Measurements from ENCODE around the gene KIF23. TPM values are rescaled to one million over a fixed set of nuclear protein-coding genes. Genes with fewer than 3 reads are reported as not detected.

KIF23 gene
- total and polyA plus RNA-seq, 2 donors: 2.9 to 31.4 TPM

- no peaks in the 10 kb centered on the region for H3K27me3 ChIP-seq (ENCODE audit: control insufficient read depth in 2 of 2, insufficient read depth in 1 of 2, low read length in 1 of 2)
- no peak overlapping the region for H3K4me3 ChIP-seq (ENCODE audit: low read length in 2 of 2)
- 91% methylated on average over 7 of the region's 7 CpGs for WGBS
- H3K9me3 ChIP-seq (ENCODE audit: control insufficient read depth in 2 of 2, insufficient read depth in 1 of 2, low read length in 1 of 2): peaks cover 0 to 3% of the 10 kb centered on the region in 2 donors
- no peaks in the 10 kb centered on the region for H3K36me3 ChIP-seq (ENCODE audit: control insufficient read depth in 2 of 2, insufficient read depth in 2 of 2, low read length in 1 of 2)
- peaks cover 0 to 5% of the 10 kb centered on the region in 2 donors for H3K4me1 ChIP-seq (ENCODE audit: control insufficient read depth in 2 of 2, insufficient read depth in 2 of 2, low read length in 2 of 2)
- DNase-seq (ENCODE audit: low read depth in 6 of 9, low spot score in 9 of 9): no peak
- no peak overlapping the region for H3K27ac ChIP-seq (ENCODE audit: low read depth in 1 of 2, low read length in 1 of 2)
Observed at GRCh38 chr15:69474846-69475455, 60.8 kb downstream of the KIF23 start.

GRCh38 chr15:69475769-69476358 is 61.7 kb downstream of the KIF23 start:
- no peaks in the 10 kb centered on the region for H3K27me3 ChIP-seq (ENCODE audit: control insufficient read depth in 2 of 2, insufficient read depth in 1 of 2, low read length in 1 of 2)
- no peak overlapping the region for H3K27ac ChIP-seq (ENCODE audit: low read depth in 1 of 2, low read length in 1 of 2)
- no peaks in the 10 kb centered on the region for H3K36me3 ChIP-seq (ENCODE audit: control insufficient read depth in 2 of 2, insufficient read depth in 2 of 2, low read length in 1 of 2)
- H3K4me1 ChIP-seq (ENCODE audit: control insufficient read depth in 2 of 2, insufficient read depth in 2 of 2, low read length in 2 of 2): peaks cover 0 to 4% of the 10 kb centered on the region in 2 donors
- WGBS: 47% methylated on average over 8 of the region's 8 CpGs
- H3K4me3 ChIP-seq (ENCODE audit: low read length in 2 of 2): no peak overlapping the region
- H3K9me3 ChIP-seq (ENCODE audit: control insufficient read depth in 2 of 2, insufficient read depth in 1 of 2, low read length in 1 of 2): peaks cover 0 to 3% of the 10 kb centered on the region in 2 donors
- peak in 5 of 9 donors; percentile 45 to 67 (median 55) for DNase-seq (ENCODE audit: low read depth in 6 of 9, low spot score in 9 of 9)

GRCh38 chr15:69476704-69477473 is 62.7 kb downstream of the KIF23 start:
- peaks cover 0 to 3% of the 10 kb centered on the region in 2 donors for H3K9me3 ChIP-seq (ENCODE audit: control insufficient read depth in 2 of 2, insufficient read depth in 1 of 2, low read length in 1 of 2)
- H3K27ac ChIP-seq (ENCODE audit: low read depth in 1 of 2, low read length in 1 of 2): no peak overlapping the region
- 94% methylated on average over 9 of the region's 9 CpGs for WGBS
- DNase-seq (ENCODE audit: low read depth in 6 of 9, low spot score in 9 of 9): no peak
- H3K4me3 ChIP-seq (ENCODE audit: low read length in 2 of 2): no peak overlapping the region
- H3K36me3 ChIP-seq (ENCODE audit: control insufficient read depth in 2 of 2, insufficient read depth in 2 of 2, low read length in 1 of 2): no peaks in the 10 kb centered on the region
- H3K4me1 ChIP-seq (ENCODE audit: control insufficient read depth in 2 of 2, insufficient read depth in 2 of 2, low read length in 2 of 2): peaks cover 0 to 2% of the 10 kb centered on the region in 2 donors
- no peaks in the 10 kb centered on the region for H3K27me3 ChIP-seq (ENCODE audit: control insufficient read depth in 2 of 2, insufficient read depth in 1 of 2, low read length in 1 of 2)

GRCh38 chr15:69478259-69478781 is 64.2 kb downstream of the KIF23 start:
- no peaks in the 10 kb centered on the region for H3K27me3 ChIP-seq (ENCODE audit: control insufficient read depth in 2 of 2, insufficient read depth in 1 of 2, low read length in 1 of 2)
- DNase-seq (ENCODE audit: low read depth in 6 of 9, low spot score in 9 of 9): peak in 4 of 9 donors; percentile 32 to 63 (median 50)

GRCh38 chr15:69479081-69479480 is 64.9 kb downstream of the KIF23 start:
- Histone ChIP-seq H3K9me3 (ENCODE audit: control insufficient read depth in 2 of 2, insufficient read depth in 1 of 2, low read length in 1 of 2) (peaks cover 0 to 2% of the 10 kb centered on the region in 2 donors), H3K4me3 (ENCODE audit: low read length in 2 of 2) (no peak overlapping the region), H3K27me3 (ENCODE audit: control insufficient read depth in 2 of 2, insufficient read depth in 1 of 2, low read length in 1 of 2) (no peaks in the 10 kb centered on the region), H3K4me1 (ENCODE audit: control insufficient read depth in 2 of 2, insufficient read depth in 2 of 2, low read length in 2 of 2) (no peaks in the 10 kb centered on the region), H3K36me3 (ENCODE audit: control insufficient read depth in 2 of 2, insufficient read depth in 2 of 2, low read length in 1 of 2) (no peaks in the 10 kb centered on the region), H3K27ac (ENCODE audit: low read depth in 1 of 2, low read length in 1 of 2) (no peak overlapping the region)
- no peak for DNase-seq (ENCODE audit: low read depth in 6 of 9, low spot score in 9 of 9)
- WGBS: 23% methylated on average over 4 of the region's 4 CpGs

More at GRCh38 chr15:69478259-69478781, 64.2 kb downstream of the KIF23 start:
- no peak overlapping the region for H3K4me3 ChIP-seq (ENCODE audit: low read length in 2 of 2)
- peaks cover 0 to 3% of the 10 kb centered on the region in 2 donors for H3K9me3 ChIP-seq (ENCODE audit: control insufficient read depth in 2 of 2, insufficient read depth in 1 of 2, low read length in 1 of 2)
- H3K36me3 ChIP-seq (ENCODE audit: control insufficient read depth in 2 of 2, insufficient read depth in 2 of 2, low read length in 1 of 2): no peaks in the 10 kb centered on the region
- H3K4me1 ChIP-seq (ENCODE audit: control insufficient read depth in 2 of 2, insufficient read depth in 2 of 2, low read length in 2 of 2): no peaks in the 10 kb centered on the region
- no peak overlapping the region for H3K27ac ChIP-seq (ENCODE audit: low read depth in 1 of 2, low read length in 1 of 2)
- 38% methylated on average over 13 of the region's 13 CpGs for WGBS

GRCh38 chr15:69479971-69480370 is 65.8 kb downstream of the KIF23 start:
- 99% methylated on average over 2 of the region's 2 CpGs for WGBS
- H3K4me1 ChIP-seq (ENCODE audit: control insufficient read depth in 2 of 2, insufficient read depth in 2 of 2, low read length in 2 of 2): no peaks in the 10 kb centered on the region
- no peak overlapping the region for H3K27ac ChIP-seq (ENCODE audit: low read depth in 1 of 2, low read length in 1 of 2)

GRCh38 chr15:69480932-69481331 is 66.8 kb downstream of the KIF23 start:
- no peaks in the 10 kb centered on the region for H3K36me3 ChIP-seq (ENCODE audit: control insufficient read depth in 2 of 2, insufficient read depth in 2 of 2, low read length in 1 of 2)
- WGBS: 67% methylated on average over 3 of the region's 3 CpGs
- no peaks in the 10 kb centered on the region for H3K4me1 ChIP-seq (ENCODE audit: control insufficient read depth in 2 of 2, insufficient read depth in 2 of 2, low read length in 2 of 2)
- no peak overlapping the region for H3K4me3 ChIP-seq (ENCODE audit: low read length in 2 of 2)
- no peak for DNase-seq (ENCODE audit: low read depth in 6 of 9, low spot score in 9 of 9)
- H3K27ac ChIP-seq (ENCODE audit: low read depth in 1 of 2, low read length in 1 of 2): no peak overlapping the region
- H3K27me3 ChIP-seq (ENCODE audit: control insufficient read depth in 2 of 2, insufficient read depth in 1 of 2, low read length in 1 of 2): no peaks in the 10 kb centered on the region
- no peaks in the 10 kb centered on the region for H3K9me3 ChIP-seq (ENCODE audit: control insufficient read depth in 2 of 2, insufficient read depth in 1 of 2, low read length in 1 of 2)

More at GRCh38 chr15:69479971-69480370, 65.8 kb downstream of the KIF23 start:
- no peaks in the 10 kb centered on the region for H3K9me3 ChIP-seq (ENCODE audit: control insufficient read depth in 2 of 2, insufficient read depth in 1 of 2, low read length in 1 of 2)
- no peak overlapping the region for H3K4me3 ChIP-seq (ENCODE audit: low read length in 2 of 2)
- H3K27me3 ChIP-seq (ENCODE audit: control insufficient read depth in 2 of 2, insufficient read depth in 1 of 2, low read length in 1 of 2): no peaks in the 10 kb centered on the region
- H3K36me3 ChIP-seq (ENCODE audit: control insufficient read depth in 2 of 2, insufficient read depth in 2 of 2, low read length in 1 of 2): no peaks in the 10 kb centered on the region
- DNase-seq (ENCODE audit: low read depth in 6 of 9, low spot score in 9 of 9): no peak

GRCh38 chr15:69482686-69483256 is 68.6 kb downstream of the KIF23 start:
- DNase-seq (ENCODE audit: low read depth in 6 of 9, low spot score in 9 of 9): no peak

More at GRCh38 chr15:69482686-69483256, 68.6 kb downstream of the KIF23 start:
- WGBS: 94% methylated on average over 4 of the region's 4 CpGs
- Histone ChIP-seq H3K4me1 (ENCODE audit: control insufficient read depth in 2 of 2, insufficient read depth in 2 of 2, low read length in 2 of 2) (no peaks in the 10 kb centered on the region), H3K9me3 (ENCODE audit: control insufficient read depth in 2 of 2, insufficient read depth in 1 of 2, low read length in 1 of 2) (no peaks in the 10 kb centered on the region), H3K4me3 (ENCODE audit: low read length in 2 of 2) (no peak overlapping the region), H3K27ac (ENCODE audit: low read depth in 1 of 2, low read length in 1 of 2) (no peak overlapping the region), H3K27me3 (ENCODE audit: control insufficient read depth in 2 of 2, insufficient read depth in 1 of 2, low read length in 1 of 2) (no peaks in the 10 kb centered on the region), H3K36me3 (ENCODE audit: control insufficient read depth in 2 of 2, insufficient read depth in 2 of 2, low read length in 1 of 2) (no peaks in the 10 kb centered on the region)
